ENCODE results near the gene GPX4. TPM values are rescaled to one million over a fixed set of nuclear protein-coding genes. Genes with fewer than 3 reads are reported as not detected.
A peak's percentile ranks its signal among the peaks of the same experiment; 100 is the strongest.

Gene GPX4
- total RNA-seq, 1 donor from 2014 or later = 213 TPM

DNA sequence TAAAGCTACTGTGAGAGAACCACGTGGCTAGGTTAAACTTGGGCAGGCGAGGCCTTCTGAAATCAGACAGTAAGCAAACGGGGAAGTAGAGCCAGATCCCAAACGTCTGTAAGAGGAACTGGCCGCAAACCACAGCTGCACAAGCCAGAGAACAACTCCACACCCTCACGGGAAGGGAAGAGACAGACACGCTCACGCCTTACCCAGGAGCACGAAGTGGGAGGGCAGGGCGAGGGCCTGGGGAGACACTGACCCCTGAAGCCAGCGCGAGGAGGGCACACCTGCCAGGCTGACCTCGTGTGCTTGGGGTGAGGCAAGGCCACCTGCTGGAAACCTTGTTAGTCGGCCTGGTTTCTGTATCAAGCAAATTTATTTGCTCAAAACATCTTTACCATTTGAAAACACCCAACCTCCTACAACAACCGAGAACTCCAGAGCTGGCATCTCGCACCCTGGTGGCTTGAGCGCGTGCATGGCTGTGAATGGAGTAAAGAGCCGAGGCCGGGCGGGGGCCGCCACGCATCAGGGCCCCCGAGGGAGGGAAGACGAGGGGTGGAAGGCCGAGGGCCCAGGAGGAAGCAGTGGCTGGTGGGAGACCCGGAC lies 15.9 kb upstream of the GPX4 start:
- H3K36me3 Mint-ChIP-seq (ENCODE audit: low read depth) = peaks cover 55% of the 10 kb centered on the region
- peak overlapping the region; percentile 92 for H3K27ac Mint-ChIP-seq
- intact Hi-C loops (cut with micrococcal nuclease) = loop anchor here (1.0 to 2.0 kb wide), 2 partner anchors 11 to 31 kb away; no protein-coding TSS in a partner anchor
- CTCF ChIA-PET = interaction anchor here (1.1 to 2.4 kb wide), 4 partner anchors 12 to 61 kb away, joined by 4 to 13 read pairs (median 6); partner anchors contain the start of gene CNN2
- POLR2A ChIA-PET = interaction anchor here (0.5 to 10.8 kb wide), 15 partner anchors 12 to 181 kb away, joined by 3 to 184 read pairs (median 4); partner anchors contain the start of genes ABCA7, ARHGAP45, CIRBP and CNN2
- peak; percentile 64 for ATAC-seq (ENCODE audit: low read depth)
- TF ChIP-seq, protein P1, sequence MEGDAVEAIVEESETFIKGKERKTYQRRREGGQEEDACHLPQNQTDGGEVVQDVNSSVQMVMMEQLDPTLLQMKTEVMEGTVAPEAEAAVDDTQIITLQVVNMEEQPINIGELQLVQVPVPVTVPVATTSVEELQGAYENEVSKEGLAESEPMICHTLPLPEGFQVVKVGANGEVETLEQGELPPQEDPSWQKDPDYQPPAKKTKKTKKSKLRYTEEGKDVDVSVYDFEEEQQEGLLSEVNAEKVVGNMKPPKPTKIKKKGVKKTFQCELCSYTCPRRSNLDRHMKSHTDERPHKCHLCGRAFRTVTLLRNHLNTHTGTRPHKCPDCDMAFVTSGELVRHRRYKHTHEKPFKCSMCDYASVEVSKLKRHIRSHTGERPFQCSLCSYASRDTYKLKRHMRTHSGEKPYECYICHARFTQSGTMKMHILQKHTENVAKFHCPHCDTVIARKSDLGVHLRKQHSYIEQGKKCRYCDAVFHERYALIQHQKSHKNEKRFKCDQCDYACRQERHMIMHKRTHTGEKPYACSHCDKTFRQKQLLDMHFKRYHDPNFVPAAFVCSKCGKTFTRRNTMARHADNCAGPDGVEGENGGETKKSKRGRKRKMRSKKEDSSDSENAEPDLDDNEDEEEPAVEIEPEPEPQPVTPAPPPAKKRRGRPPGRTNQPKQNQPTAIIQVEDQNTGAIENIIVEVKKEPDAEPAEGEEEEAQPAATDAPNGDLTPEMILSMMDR (IDR thresholded peaks at IDR 0.05) = no peak
- H3K4me3 Mint-ChIP-seq = peak overlapping the region; percentile 66
- DNase-seq = peak; percentile 45
- peaks cover 46% of the 10 kb centered on the region for H3K4me1 Mint-ChIP-seq
- H3K27me3 Mint-ChIP-seq = no peaks in the 10 kb centered on the region
- no peaks in the 10 kb centered on the region for H3K9me3 Mint-ChIP-seq

DNA sequence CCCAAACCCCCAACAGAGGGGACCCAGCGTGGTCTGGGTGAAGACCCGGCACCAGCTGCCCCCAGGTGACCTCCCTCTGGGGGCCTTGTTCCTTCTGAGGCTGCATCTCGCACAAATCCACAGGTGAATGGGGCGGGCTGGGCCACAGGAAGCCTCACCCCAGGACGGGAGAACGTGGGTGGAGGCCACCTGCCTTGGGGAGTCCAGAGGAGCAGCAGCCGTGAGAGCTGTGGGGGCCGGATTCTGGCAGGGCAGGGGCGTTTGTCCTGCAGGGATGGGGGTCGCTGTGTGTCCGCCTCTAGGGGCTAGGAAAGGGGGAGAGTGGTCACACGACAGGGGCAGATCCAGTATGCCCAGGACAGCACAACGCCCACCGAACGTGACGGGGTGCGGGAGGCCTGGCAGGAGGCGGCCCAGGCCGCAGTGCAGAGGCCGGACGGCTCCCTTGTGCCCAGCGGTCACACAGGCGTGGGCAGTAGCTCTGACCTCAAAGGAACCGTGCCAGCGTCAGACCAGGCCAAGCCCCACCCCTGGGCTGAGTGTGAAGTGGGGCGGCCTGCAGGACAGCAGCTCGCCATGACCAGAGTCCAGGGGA lies 15.3 kb upstream of the GPX4 start:
- DNase-seq (no peak), ATAC-seq (ENCODE audit: low read depth) (peak; percentile 9)
- Mint-ChIP-seq H3K36me3 (ENCODE audit: low read depth) (peaks cover 56% of the 10 kb centered on the region), H3K27ac (peak overlapping the region; percentile 92), H3K27me3 (no peaks in the 10 kb centered on the region), H3K4me3 (no peak overlapping the region), H3K4me1 (peaks cover 48% of the 10 kb centered on the region), H3K9me3 (no peaks in the 10 kb centered on the region)
- ChIA-PET POLR2A (interaction anchor here (0.5 to 10.8 kb wide), 15 partner anchors 13 to 184 kb away, joined by 3 to 184 read pairs (median 5); partner anchors contain the start of genes ABCA7, ARHGAP45, CNN2 and GPX4), CTCF (interaction anchor here (1.0 to 2.4 kb wide), 6 partner anchors 12 to 62 kb away, joined by 4 to 13 read pairs (median 5); partner anchors contain the start of genes ARHGAP45 and CNN2)
- TF ChIP-seq, protein P1 (IDR thresholded peaks at IDR 0.05) = no peak
- intact Hi-C loops (cut with micrococcal nuclease) = no loop called here

DNA sequence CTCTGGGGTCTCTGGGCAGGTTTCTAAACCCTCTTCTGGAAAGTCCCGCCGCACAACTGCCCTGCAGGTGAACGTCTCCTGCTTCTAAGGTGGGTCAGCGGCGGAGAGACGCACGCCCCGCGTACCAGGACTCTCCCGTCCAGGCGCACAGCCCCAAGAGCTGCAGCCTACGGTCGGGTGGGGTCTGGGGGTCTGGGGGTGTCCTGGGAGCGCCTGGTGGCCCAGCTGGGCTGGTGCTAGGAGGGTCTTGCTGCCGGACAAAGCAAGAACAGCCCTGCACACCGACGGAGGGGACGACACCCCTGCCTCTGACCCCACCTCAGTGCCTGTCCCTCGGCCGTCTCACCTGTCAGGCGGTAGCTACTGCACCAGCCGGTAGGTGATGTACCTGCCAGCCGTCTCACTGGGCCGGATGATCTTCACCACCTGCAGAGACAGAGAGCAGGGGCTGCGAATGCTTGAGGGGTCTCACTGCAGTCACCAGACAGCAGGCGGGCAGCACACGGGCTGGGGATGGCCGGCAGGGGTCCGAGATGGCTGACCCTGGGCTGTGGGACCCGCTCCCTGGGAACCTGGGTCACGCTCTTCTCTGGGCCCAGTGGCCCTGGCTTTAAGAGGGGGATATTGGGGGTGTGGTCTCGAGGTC lies 14.5 kb upstream of the GPX4 start:
- ChIA-PET CTCF (interaction anchor here (1.0 to 2.4 kb wide), 3 partner anchors 22 to 32 kb away, joined by 4 to 13 read pairs (median 4); partner anchors contain the start of gene ARHGAP45), POLR2A (interaction anchor here (0.6 to 10.8 kb wide), 12 partner anchors 14 to 185 kb away, joined by 3 to 184 read pairs (median 12); partner anchors contain the start of genes ABCA7, ARHGAP45, CNN2 and GPX4)
- Mint-ChIP-seq H3K4me3 (no peak overlapping the region), H3K36me3 (ENCODE audit: low read depth) (peaks cover 51% of the 10 kb centered on the region), H3K27me3 (no peaks in the 10 kb centered on the region), H3K9me3 (no peaks in the 10 kb centered on the region), H3K4me1 (peaks cover 50% of the 10 kb centered on the region), H3K27ac (peak overlapping the region; percentile 41)
- peak; percentile 21 for DNase-seq
- TF ChIP-seq, protein P1 (IDR thresholded peaks at IDR 0.05) = no peak
- intact Hi-C loops (cut with micrococcal nuclease) = no loop called here
- no peak for ATAC-seq (ENCODE audit: low read depth)

DNA sequence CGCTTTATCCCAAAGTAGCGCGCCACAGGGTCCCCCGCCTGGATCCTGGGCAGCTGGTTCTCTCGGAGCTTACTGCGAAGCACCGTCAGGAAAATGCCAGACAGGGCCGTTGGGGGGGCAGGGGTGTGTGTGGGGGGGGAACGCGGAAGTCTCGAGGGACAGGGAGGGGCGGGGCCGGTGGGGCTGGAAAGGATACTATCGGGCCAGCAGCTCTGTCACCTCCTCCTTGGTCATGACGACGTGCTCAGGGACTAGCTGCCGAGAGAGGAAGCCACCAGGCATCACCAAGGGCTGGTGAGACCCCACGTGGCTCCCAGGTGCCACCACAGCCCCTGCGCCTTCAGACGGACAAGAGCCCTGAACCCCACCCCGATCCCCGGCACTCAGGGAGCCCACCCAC lies 13.9 kb upstream of the GPX4 start:
- peaks cover 54% of the 10 kb centered on the region for H3K4me1 Mint-ChIP-seq
- peaks cover 46% of the 10 kb centered on the region for H3K36me3 Mint-ChIP-seq (ENCODE audit: low read depth)
- H3K9me3 Mint-ChIP-seq = no peaks in the 10 kb centered on the region
- no peaks in the 10 kb centered on the region for H3K27me3 Mint-ChIP-seq
- ChIA-PET POLR2A (interaction anchor here (0.6 to 10.8 kb wide), 10 partner anchors 14 to 401 kb away, joined by 4 to 184 read pairs (median 12); partner anchors contain the start of genes ABCA7, ARHGAP45, CNN2 and GPX4), CTCF (interaction anchor here (1.2 to 2.4 kb wide), 3 partner anchors 23 to 32 kb away, joined by 3 to 13 read pairs (median 4); no protein-coding TSS in a partner anchor)
- H3K4me3 Mint-ChIP-seq = no peak overlapping the region
- TF ChIP-seq, protein P1 (IDR thresholded peaks at IDR 0.05) = no peak
- no peak overlapping the region for H3K27ac Mint-ChIP-seq
- DNase-seq = no peak
- intact Hi-C loops (cut with micrococcal nuclease) = no loop called here
- no peak for ATAC-seq (ENCODE audit: low read depth)
